Kidney epithelial cell (primary cell): ENCODE data around the gene UMAD1. TPM values are rescaled to one million over a fixed set of nuclear protein-coding genes. Genes with fewer than 3 reads are reported as not detected.

ENCODE experiments used
- DNase-seq: peaks from one replicate; pipeline ENCODE4 v3.0.0-alpha.2; 2010; ENCODE audit warnings: low read depth
- H3K27me3 ChIP-seq: 2 replicates; pipeline ENCODE4 v1.6.0; 2011; ENCODE audit warnings: low read length; ENCODE audit not compliant: control insufficient read depth, insufficient read depth
- H3K36me3 ChIP-seq: 2 replicates; pipeline ENCODE4 v1.5.1; 2011; ENCODE audit warnings: low read length; ENCODE audit not compliant: control insufficient read depth, insufficient read depth
- H3K4me3 ChIP-seq: 2 replicates; pipeline ENCODE4 v1.5.1; 2011; ENCODE audit warnings: low read depth, mild to moderate bottlenecking, control low read depth, low read length
- total RNA-seq: library from RNA; depleted of rRNA; stranded (reverse); fragments of >200 nt; gene quantifications from 2 replicates; pipeline ENCODE4 v1.2.3, GENCODE V29; 2015
- TF ChIP-seq, protein P1 (sequence below): IDR thresholded peaks from 2 replicates; pipeline ENCODE4 v1.5.1; 2011; ENCODE audit warnings: mild to moderate bottlenecking, moderate library complexity, low read length, control low read depth, inconsistent platforms; ENCODE audit not compliant: insufficient read depth, poor library complexity, severe bottlenecking

The UMAD1 gene
- total RNA-seq, 1 donor from 2014 or later, result 10.7 TPM

DNA sequence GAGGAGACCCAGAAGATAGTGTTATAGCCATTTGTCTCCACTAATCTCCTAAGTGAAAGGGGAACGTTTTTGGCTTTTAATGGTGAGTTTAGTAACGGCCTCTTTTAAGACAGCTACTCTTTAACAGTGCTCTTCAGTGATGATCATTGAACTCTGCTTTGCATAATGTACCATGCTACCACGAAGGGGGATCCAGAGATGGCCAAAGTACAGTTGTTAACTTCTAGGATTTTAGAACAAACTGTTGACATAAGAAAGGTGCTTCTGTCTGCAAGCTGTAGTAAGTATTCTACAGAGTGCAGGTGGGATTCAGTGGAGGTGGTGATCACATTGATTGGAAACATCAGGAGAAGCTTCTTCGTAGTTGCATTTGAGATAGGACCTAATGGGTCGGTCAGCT, 192.0 kb downstream of the UMAD1 start:
- DNase-seq, result no peak
- no peak overlapping the region for H3K4me3 ChIP-seq
- TF ChIP-seq, protein P1, sequence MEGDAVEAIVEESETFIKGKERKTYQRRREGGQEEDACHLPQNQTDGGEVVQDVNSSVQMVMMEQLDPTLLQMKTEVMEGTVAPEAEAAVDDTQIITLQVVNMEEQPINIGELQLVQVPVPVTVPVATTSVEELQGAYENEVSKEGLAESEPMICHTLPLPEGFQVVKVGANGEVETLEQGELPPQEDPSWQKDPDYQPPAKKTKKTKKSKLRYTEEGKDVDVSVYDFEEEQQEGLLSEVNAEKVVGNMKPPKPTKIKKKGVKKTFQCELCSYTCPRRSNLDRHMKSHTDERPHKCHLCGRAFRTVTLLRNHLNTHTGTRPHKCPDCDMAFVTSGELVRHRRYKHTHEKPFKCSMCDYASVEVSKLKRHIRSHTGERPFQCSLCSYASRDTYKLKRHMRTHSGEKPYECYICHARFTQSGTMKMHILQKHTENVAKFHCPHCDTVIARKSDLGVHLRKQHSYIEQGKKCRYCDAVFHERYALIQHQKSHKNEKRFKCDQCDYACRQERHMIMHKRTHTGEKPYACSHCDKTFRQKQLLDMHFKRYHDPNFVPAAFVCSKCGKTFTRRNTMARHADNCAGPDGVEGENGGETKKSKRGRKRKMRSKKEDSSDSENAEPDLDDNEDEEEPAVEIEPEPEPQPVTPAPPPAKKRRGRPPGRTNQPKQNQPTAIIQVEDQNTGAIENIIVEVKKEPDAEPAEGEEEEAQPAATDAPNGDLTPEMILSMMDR, result no peak
- no peaks in the 10 kb centered on the region for H3K36me3 ChIP-seq
- no peaks in the 10 kb centered on the region for H3K27me3 ChIP-seq

DNA sequence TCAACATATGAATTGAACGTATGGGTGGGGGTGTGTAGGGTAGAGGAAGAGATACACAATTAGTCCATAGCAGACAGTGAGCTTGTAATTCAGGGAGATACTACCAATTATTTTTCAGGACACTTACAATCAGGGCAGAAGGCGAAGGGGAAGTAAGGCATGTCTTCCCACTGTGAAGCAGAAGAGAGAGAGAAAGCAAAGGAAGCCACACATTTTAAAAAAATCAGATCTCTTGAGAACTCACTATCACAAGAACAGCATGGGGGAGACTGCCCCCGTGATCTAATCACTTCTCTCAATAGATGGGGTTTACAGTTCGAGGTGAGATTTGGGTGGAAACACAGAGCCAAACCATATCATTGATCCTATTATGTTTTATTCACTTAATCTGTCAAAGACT, 194.2 kb downstream of the UMAD1 start:
- TF ChIP-seq, protein P1, result no peak
- H3K36me3 ChIP-seq, result no peaks in the 10 kb centered on the region
- H3K4me3 ChIP-seq, result no peak overlapping the region
- no peaks in the 10 kb centered on the region for H3K27me3 ChIP-seq
- DNase-seq, result no peak

DNA sequence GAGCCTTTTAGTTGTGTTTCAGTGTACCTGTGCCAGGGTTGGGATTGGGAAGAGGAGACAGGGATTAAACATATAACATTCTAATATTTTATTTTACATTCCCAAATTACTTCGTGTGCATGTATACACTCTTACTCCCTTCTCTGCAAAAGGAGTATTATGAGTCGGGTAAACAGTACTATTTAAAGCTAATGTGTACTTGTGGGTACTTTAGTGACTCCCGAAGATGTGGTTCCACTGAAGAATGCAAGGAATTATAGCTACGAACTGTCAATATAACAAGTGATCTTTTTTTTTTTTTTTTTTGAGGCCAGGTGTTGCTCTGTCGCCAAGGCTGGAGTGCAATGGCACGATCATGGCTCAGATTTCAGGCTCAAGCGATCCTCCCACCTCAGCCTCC, 200.5 kb downstream of the UMAD1 start:
- no peak overlapping the region for H3K4me3 ChIP-seq
- H3K36me3 ChIP-seq, result no peaks in the 10 kb centered on the region
- H3K27me3 ChIP-seq, result no peaks in the 10 kb centered on the region
- TF ChIP-seq, protein P1, result no peak
- no peak for DNase-seq

DNA sequence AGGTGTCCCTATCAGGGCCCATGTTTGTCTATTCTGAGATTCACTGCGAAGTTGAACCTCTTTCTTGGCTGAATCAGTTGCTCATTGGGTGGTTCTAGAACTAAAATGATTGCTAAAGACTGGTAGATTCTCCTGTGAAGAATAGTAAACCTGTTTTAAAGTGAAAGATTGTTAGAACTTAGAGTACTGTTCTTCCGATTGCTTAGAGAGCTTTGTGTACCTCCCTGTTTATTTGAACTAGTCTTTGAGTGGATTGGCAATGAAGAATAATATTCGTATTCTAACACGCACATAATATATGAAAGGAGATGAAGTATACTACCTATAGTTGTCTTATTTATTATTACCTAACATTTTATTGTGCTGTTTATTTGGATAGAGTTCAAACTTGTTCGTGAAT, 202.7 kb downstream of the UMAD1 start:
- Histone ChIP-seq H3K4me3 (no peak overlapping the region), H3K27me3 (no peaks in the 10 kb centered on the region), H3K36me3 (no peaks in the 10 kb centered on the region)
- TF ChIP-seq, protein P1, result no peak
- DNase-seq, result no peak

DNA sequence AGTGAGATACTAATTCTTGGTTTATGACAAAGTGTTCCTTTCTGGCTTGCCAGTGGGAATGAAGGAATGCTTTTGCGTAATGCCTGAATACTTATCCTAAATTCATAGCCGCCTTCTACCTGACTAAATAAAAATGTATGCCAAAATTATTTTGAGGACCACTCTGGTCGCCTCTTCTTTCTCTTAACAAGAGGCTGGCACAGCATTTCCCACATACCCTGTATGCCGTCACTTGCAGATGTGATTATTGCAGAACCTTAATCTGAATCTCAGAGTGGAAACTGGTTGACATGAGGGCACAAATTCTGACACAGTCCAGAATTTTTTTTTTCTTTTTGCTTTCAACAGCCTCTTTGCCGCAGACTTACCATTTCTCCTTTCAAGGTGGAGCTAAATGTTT, 203.4 kb downstream of the UMAD1 start:
- Histone ChIP-seq H3K27me3 (no peaks in the 10 kb centered on the region), H3K4me3 (no peak overlapping the region), H3K36me3 (no peaks in the 10 kb centered on the region)
- no peak for DNase-seq
- TF ChIP-seq, protein P1, result no peak

DNA sequence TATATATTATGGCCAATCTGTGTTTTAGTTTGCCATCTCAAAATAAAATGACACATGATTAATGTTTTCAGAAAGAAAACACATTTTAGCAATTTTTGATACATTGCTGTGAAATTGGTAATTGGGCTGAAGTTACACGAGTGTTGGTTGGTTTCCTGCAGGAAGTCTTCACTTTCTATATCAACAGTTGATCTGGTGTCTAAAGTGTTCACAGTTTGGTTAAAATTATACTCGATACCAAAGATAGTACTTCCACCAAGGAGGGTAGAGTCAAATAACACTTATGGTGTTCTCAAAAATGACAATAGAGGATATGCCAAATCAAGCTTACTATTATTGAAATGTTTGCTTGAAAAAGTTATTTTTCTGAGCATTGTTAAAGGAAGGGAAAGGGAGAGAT, 207.7 kb downstream of the UMAD1 start:
- no peak for DNase-seq
- no peaks in the 10 kb centered on the region for H3K36me3 ChIP-seq
- no peak overlapping the region for H3K4me3 ChIP-seq
- H3K27me3 ChIP-seq, result no peaks in the 10 kb centered on the region
- TF ChIP-seq, protein P1, result no peak
